ENCODE data around the gene ABCG5.

ABCG5 gene

GRCh38 chr2:43872151-43872550 is 33.5 kb upstream of the ABCG5 start:
- Histone ChIP-seq H3K9me3 (no peaks in the 10 kb centered on the region), H3K4me1 (no peaks in the 10 kb centered on the region), H4K20me1 (no peaks in the 10 kb centered on the region), H3K36me3 (no peaks in the 10 kb centered on the region), H3K4me3 (no peak overlapping the region), H3K27ac (no peak overlapping the region), H3K27me3 (no peaks in the 10 kb centered on the region), H3K9ac (no peak overlapping the region), H3K4me2 (no peak overlapping the region)
- no peak for TF ChIP-seq Cebpa-rat (IDR thresholded peaks at IDR 0.05)

- TF ChIP-seq Cebpa-rat (IDR thresholded peaks at IDR 0.05) = no peak
- no peak overlapping the region for H3K4me2 ChIP-seq
- no peak overlapping the region for H3K27ac ChIP-seq
- H3K4me1 ChIP-seq = no peaks in the 10 kb centered on the region
- H3K4me3 ChIP-seq = no peak overlapping the region
- no peaks in the 10 kb centered on the region for H3K36me3 ChIP-seq
- no peaks in the 10 kb centered on the region for H4K20me1 ChIP-seq
- no peaks in the 10 kb centered on the region for H3K9me3 ChIP-seq
- H3K27me3 ChIP-seq = no peaks in the 10 kb centered on the region
- H3K9ac ChIP-seq = no peak overlapping the region
Observed at GRCh38 chr2:43855292-43855691, 16.7 kb upstream of the ABCG5 start.

GRCh38 chr2:43854671-43855070 is 16.0 kb upstream of the ABCG5 start:
- Histone ChIP-seq H3K4me1 (no peaks in the 10 kb centered on the region), H3K4me2 (no peak overlapping the region), H3K4me3 (no peak overlapping the region), H3K9ac (no peak overlapping the region), H3K27me3 (no peaks in the 10 kb centered on the region), H3K27ac (no peak overlapping the region), H3K9me3 (no peaks in the 10 kb centered on the region), H4K20me1 (no peaks in the 10 kb centered on the region), H3K36me3 (no peaks in the 10 kb centered on the region)
- no peak for TF ChIP-seq Cebpa-rat (IDR thresholded peaks at IDR 0.05)

GRCh38 chr2:43853141-43854081 is 14.8 kb upstream of the ABCG5 start:
- Histone ChIP-seq H3K9me3 (no peaks in the 10 kb centered on the region), H3K27ac (no peak overlapping the region), H3K27me3 (no peaks in the 10 kb centered on the region), H3K9ac (no peak overlapping the region), H3K4me1 (peaks cover 2% of the 10 kb centered on the region), H3K36me3 (no peaks in the 10 kb centered on the region), H3K4me2 (no peak overlapping the region), H4K20me1 (no peaks in the 10 kb centered on the region), H3K4me3 (no peak overlapping the region)
- no peak for TF ChIP-seq Cebpa-rat (IDR thresholded peaks at IDR 0.05)

GRCh38 chr2:43852196-43852730 is 13.6 kb upstream of the ABCG5 start:
- no peaks in the 10 kb centered on the region for H3K36me3 ChIP-seq
- H3K9ac ChIP-seq = no peak overlapping the region
- H3K4me2 ChIP-seq = no peak overlapping the region
- H3K27ac ChIP-seq = no peak overlapping the region
- no peak for TF ChIP-seq Cebpa-rat (IDR thresholded peaks at IDR 0.05)
- H4K20me1 ChIP-seq = no peaks in the 10 kb centered on the region
- no peaks in the 10 kb centered on the region for H3K27me3 ChIP-seq
- H3K9me3 ChIP-seq = no peaks in the 10 kb centered on the region
- H3K4me3 ChIP-seq = no peak overlapping the region
- H3K4me1 ChIP-seq = peaks cover 10% of the 10 kb centered on the region

- Histone ChIP-seq H3K4me1 (peaks cover 10% of the 10 kb centered on the region), H3K4me2 (no peak overlapping the region), H3K27ac (no peak overlapping the region), H3K9ac (no peak overlapping the region), H4K20me1 (no peaks in the 10 kb centered on the region), H3K27me3 (no peaks in the 10 kb centered on the region), H3K4me3 (no peak overlapping the region), H3K9me3 (no peaks in the 10 kb centered on the region), H3K36me3 (no peaks in the 10 kb centered on the region)
- TF ChIP-seq Cebpa-rat (IDR thresholded peaks at IDR 0.05) = no peak
Observed at GRCh38 chr2:43851011-43851980, 12.7 kb upstream of the ABCG5 start.

- Histone ChIP-seq H3K27ac (no peak overlapping the region), H3K9ac (no peak overlapping the region), H4K20me1 (no peaks in the 10 kb centered on the region), H3K9me3 (no peaks in the 10 kb centered on the region), H3K4me1 (peaks cover 10% of the 10 kb centered on the region), H3K4me3 (no peak overlapping the region), H3K4me2 (peak overlapping the region; percentile 34), H3K36me3 (no peaks in the 10 kb centered on the region), H3K27me3 (no peaks in the 10 kb centered on the region)
- no peak for TF ChIP-seq Cebpa-rat (IDR thresholded peaks at IDR 0.05)
Observed at GRCh38 chr2:43848214-43848613, 9.6 kb upstream of the ABCG5 start.

- Histone ChIP-seq H4K20me1 (no peaks in the 10 kb centered on the region), H3K9me3 (no peaks in the 10 kb centered on the region), H3K4me3 (no peak overlapping the region), H3K27me3 (no peaks in the 10 kb centered on the region), H3K9ac (no peak overlapping the region), H3K27ac (no peak overlapping the region), H3K4me2 (no peak overlapping the region), H3K4me1 (peaks cover 10% of the 10 kb centered on the region), H3K36me3 (no peaks in the 10 kb centered on the region)
- no peak for TF ChIP-seq Cebpa-rat (IDR thresholded peaks at IDR 0.05)
Observed at GRCh38 chr2:43846140-43846793, 7.6 kb upstream of the ABCG5 start.

- Histone ChIP-seq H3K36me3 (no peaks in the 10 kb centered on the region), H3K27ac (no peak overlapping the region), H3K27me3 (no peaks in the 10 kb centered on the region), H3K9ac (no peak overlapping the region), H3K9me3 (no peaks in the 10 kb centered on the region), H3K4me1 (peaks cover 10% of the 10 kb centered on the region), H4K20me1 (no peaks in the 10 kb centered on the region), H3K4me3 (no peak overlapping the region), H3K4me2 (no peak overlapping the region)
- no peak for TF ChIP-seq Cebpa-rat (IDR thresholded peaks at IDR 0.05)
Observed at GRCh38 chr2:43845181-43845580, 6.5 kb upstream of the ABCG5 start.

Data from BLaER1 (cell line).